GM23248 (cell line): ENCODE measurements around the gene UNC13A. TPM values are rescaled to one million over a fixed set of nuclear protein-coding genes. Genes with fewer than 3 reads are reported as not detected.
A peak's percentile ranks its signal among the peaks of the same experiment; 100 is the strongest.

Source experiments
- DNase-seq: peaks from one replicate; pipeline ENCODE4 v3.0.0-alpha.2; 2015
- H2AFZ ChIP-seq: fragments of 200-600 bp; sonication (generic); 2 replicates; pipeline ENCODE4 v1.6.1; 2016; ENCODE audit warnings: antibody characterized with exemption
- H3F3A ChIP-seq: fragments of 200-600 bp; sonication (generic); 2 replicates; pipeline ENCODE4 v1.6.1; 2016; ENCODE audit warnings: mild to moderate bottlenecking, antibody characterized with exemption, mixed run types; ENCODE audit not compliant: insufficient read depth
- H3K27ac ChIP-seq: fragments of 200-600 bp; sonication (generic); 2 replicates; pipeline ENCODE4 v1.5.1; 2016; ENCODE audit warnings: mild to moderate bottlenecking
- H3K27me3 ChIP-seq: fragments of 200-600 bp; sonication (generic); replicated peaks from 2 replicates; pipeline ENCODE4 v1.6.1; 2016; ENCODE audit warnings: mild to moderate bottlenecking; ENCODE audit not compliant: insufficient read depth
- H3K36me3 ChIP-seq: fragments of 200-600 bp; sonication (generic); 2 replicates; pipeline ENCODE4 v1.6.1; 2016; ENCODE audit warnings: low read depth, mild to moderate bottlenecking
- H3K4me1 ChIP-seq: fragments of 200-600 bp; sonication (generic); 2 replicates; pipeline ENCODE4 v1.6.1; 2016; ENCODE audit warnings: mild to moderate bottlenecking; ENCODE audit not compliant: insufficient read depth
- H3K4me2 ChIP-seq: fragments of 200-600 bp; sonication (generic); one replicate; pipeline ENCODE4 v1.6.1; 2016; ENCODE audit warnings: mild to moderate bottlenecking; ENCODE audit not compliant: unreplicated experiment
- H3K4me3 ChIP-seq: fragments of 200-600 bp; sonication (generic); 2 replicates; pipeline ENCODE4 v1.5.1; 2016; ENCODE audit warnings: mild to moderate bottlenecking
- H3K79me2 ChIP-seq: fragments of 200-600 bp; sonication (generic); 2 replicates; pipeline ENCODE4 v1.6.1; 2016; ENCODE audit warnings: mild to moderate bottlenecking; ENCODE audit not compliant: insufficient read depth
- H3K9ac ChIP-seq: fragments of 200-600 bp; sonication (generic); 2 replicates; pipeline ENCODE4 v1.6.1; 2016; ENCODE audit warnings: mild to moderate bottlenecking
- H3K9me2 ChIP-seq: fragments of 200-600 bp; sonication (generic); 2 replicates; pipeline ENCODE4 v1.6.1; 2016; ENCODE audit warnings: mixed run types, mild to moderate bottlenecking, moderate library complexity; ENCODE audit not compliant: insufficient read depth
- H3K9me3 ChIP-seq: fragments of 200-600 bp; sonication (generic); one replicate; pipeline ENCODE4 v1.6.1; 2017; ENCODE audit warnings: low read depth
- H4K20me1 ChIP-seq: fragments of 200-600 bp; sonication (generic); 2 replicates; pipeline ENCODE4 v1.6.0; 2016; ENCODE audit not compliant: insufficient read depth
- EZH2 ChIP-seq: fragments of 200-600 bp; sonication (generic); IDR thresholded peaks from 2 replicates; pipeline ENCODE4 v1.6.1; 2018; ENCODE audit warnings: antibody characterized with exemption, mild to moderate bottlenecking; ENCODE audit not compliant: insufficient read depth, poor library complexity, severe bottlenecking
- EZH2phosphoT487 ChIP-seq: fragments of 200-600 bp; sonication (generic); IDR thresholded peaks from 2 replicates; pipeline ENCODE4 v1.6.1; 2018; ENCODE audit warnings: antibody characterized with exemption, moderate library complexity, mild to moderate bottlenecking, low read depth; ENCODE audit not compliant: insufficient read depth
- WGBS, 2 experiments: methylation state at CpG; one replicate each; pipeline ENCODE4 v1.1.6; 2015 to 2017; ENCODE audit warnings: low lambda C conversion rate in 2 of 2, low coverage in 1 of 2; ENCODE audit errors: missing lambda C conversion rate in 2 of 2; 5-methylcytosine and 5-hydroxymethylcytosine counted together
- in situ Hi-C: fragments of 300-500 bp; cut with MboI; formaldehyde crosslinking; loops from 2 replicates; pipeline ENCODE4 v1.15.0; 2020
- polyA plus RNA-seq: library from polyadenylated mRNA; unstranded; fragments of >200 nt; fragmentation: Nextera tagmentation; extraction: Ambion mirVana; gene quantifications from 2 replicates; pipeline ENCODE4 v1.2.1, GENCODE V29; 2016
- total RNA-seq: library from RNA; depleted of rRNA; stranded (reverse); fragments of >200 nt; shearing (Covaris generic); gene quantifications from 2 replicates; pipeline ENCODE4 v1.2.3, GENCODE V29; 2014

The UNC13A gene
- total and polyA plus RNA-seq, 2 experiments from 2014 or later = 0.03 to 0.11 TPM

GRCh38 chr19:17618936-17619335 lies 69.2 kb downstream of the UNC13A start:
- in situ Hi-C loops = no loop called here
- H3F3A ChIP-seq = no peaks in the 10 kb centered on the region
- H3K4me2 ChIP-seq = no peak overlapping the region
- H2AFZ ChIP-seq = no peak overlapping the region
- no peak overlapping the region for H3K4me3 ChIP-seq
- H3K9ac ChIP-seq = no peak overlapping the region
- no peaks in the 10 kb centered on the region for H3K9me3 ChIP-seq
- no peaks in the 10 kb centered on the region for H3K9me2 ChIP-seq
- no peaks in the 10 kb centered on the region for H3K4me1 ChIP-seq
- no peaks in the 10 kb centered on the region for H3K79me2 ChIP-seq
- TF ChIP-seq EZH2phosphoT487 = no peak
- no peak for TF ChIP-seq EZH2
- no peaks in the 10 kb centered on the region for H4K20me1 ChIP-seq
- H3K27me3 ChIP-seq = peaks cover 8% of the 10 kb centered on the region; the same call in 1 of the 2 replicates
- H3K27ac ChIP-seq = no peak overlapping the region
- DNase-seq = no peak
- no peaks in the 10 kb centered on the region for H3K36me3 ChIP-seq
- 0% methylated on average over 1 to 2 of the region's 2 CpGs for WGBS, 2 experiments

- no peaks in the 10 kb centered on the region for H3K36me3 ChIP-seq
- in situ Hi-C loops = no loop called here
- no peaks in the 10 kb centered on the region for H3K4me1 ChIP-seq
- 74 to 79% methylated on average over 7 of the region's 7 CpGs for WGBS, 2 experiments
- H3K4me2 ChIP-seq = no peak overlapping the region
- no peaks in the 10 kb centered on the region for H3F3A ChIP-seq
- H3K27me3 ChIP-seq = peaks cover 8% of the 10 kb centered on the region; the same call in 1 of the 2 replicates
- no peak for DNase-seq
- no peaks in the 10 kb centered on the region for H3K79me2 ChIP-seq
- TF ChIP-seq EZH2 = no peak
- TF ChIP-seq EZH2phosphoT487 = no peak
- no peak overlapping the region for H3K9ac ChIP-seq
- no peaks in the 10 kb centered on the region for H4K20me1 ChIP-seq
- no peaks in the 10 kb centered on the region for H3K9me2 ChIP-seq
- H3K27ac ChIP-seq = no peak overlapping the region
- no peaks in the 10 kb centered on the region for H3K9me3 ChIP-seq
- H2AFZ ChIP-seq = no peak overlapping the region
- H3K4me3 ChIP-seq = no peak overlapping the region
Measured at GRCh38 chr19:17618281-17618903, 69.8 kb downstream of the UNC13A start.

- Histone ChIP-seq H3K27me3 (peaks cover 8% of the 10 kb centered on the region; the same call in 1 of the 2 replicates), H3K4me2 (no peak overlapping the region), H3K9me2 (no peaks in the 10 kb centered on the region), H3F3A (no peaks in the 10 kb centered on the region), H3K79me2 (no peaks in the 10 kb centered on the region), H3K9ac (no peak overlapping the region), H3K27ac (no peak overlapping the region), H3K36me3 (no peaks in the 10 kb centered on the region), H3K9me3 (no peaks in the 10 kb centered on the region), H4K20me1 (no peaks in the 10 kb centered on the region), H3K4me3 (no peak overlapping the region), H3K4me1 (no peaks in the 10 kb centered on the region), H2AFZ (no peak overlapping the region)
- TF ChIP-seq EZH2phosphoT487 (no peak), EZH2 (no peak)
- 77 to 79% methylated on average over 7 of the region's 7 CpGs for WGBS, 2 experiments
- in situ Hi-C loops = no loop called here
- no peak for DNase-seq
Measured at GRCh38 chr19:17617807-17618192, 70.4 kb downstream of the UNC13A start.

GRCh38 chr19:17616961-17617806 lies 71.0 kb downstream of the UNC13A start:
- Histone ChIP-seq H3K4me1 (no peaks in the 10 kb centered on the region), H3K9ac (no peak overlapping the region), H2AFZ (no peak overlapping the region), H3K27ac (no peak overlapping the region), H3K4me2 (no peak overlapping the region), H3K9me2 (no peaks in the 10 kb centered on the region), H3F3A (no peaks in the 10 kb centered on the region), H4K20me1 (no peaks in the 10 kb centered on the region), H3K9me3 (no peaks in the 10 kb centered on the region), H3K4me3 (no peak overlapping the region), H3K79me2 (no peaks in the 10 kb centered on the region), H3K36me3 (no peaks in the 10 kb centered on the region), H3K27me3 (peaks cover 8% of the 10 kb centered on the region; the same call in 1 of the 2 replicates)
- in situ Hi-C loops = no loop called here
- DNase-seq = peak; percentile 30
- 62 to 64% methylated on average over 26 to 28 of the region's 28 CpGs for WGBS, 2 experiments
- TF ChIP-seq EZH2phosphoT487 (no peak), EZH2 (no peak)
